GM23338 (cell line): ENCODE data around the gene ASB8.

Experiments used
- CREB1 ChIP-seq: fragments of 250-450 bp; sonication (Bioruptor Pico); IDR thresholded peaks from 2 replicates; pipeline ENCODE4 v1.5.0; 2020; ENCODE audit warnings: low read depth, mild to moderate bottlenecking, moderate library complexity
- EZH2 ChIP-seq: fragments of 200-600 bp; sonication (generic); IDR thresholded peaks from one replicate; pipeline ENCODE4 v1.8.0; 2017; ENCODE audit warnings: antibody characterized with exemption, mild to moderate bottlenecking, low read depth; ENCODE audit not compliant: unreplicated experiment
- EZH2phosphoT487 ChIP-seq: fragments of 200-600 bp; sonication (generic); IDR thresholded peaks from one replicate; pipeline ENCODE4 v1.8.1; 2018; ENCODE audit warnings: antibody characterized with exemption; ENCODE audit not compliant: unreplicated experiment
- JUNB ChIP-seq: IDR thresholded peaks from one replicate; pipeline ENCODE4 v1.6.1; 2016; ENCODE audit warnings: antibody characterized with exemption; ENCODE audit not compliant: unreplicated experiment
- POLR2AphosphoS5 ChIP-seq: IDR thresholded peaks from 2 replicates; pipeline ENCODE4 v1.6.1; 2016; ENCODE audit warnings: antibody characterized with exemption, low read depth
- STAT1 ChIP-seq: IDR thresholded peaks from one replicate; pipeline ENCODE4 v1.6.1; 2016; ENCODE audit warnings: antibody characterized with exemption; ENCODE audit not compliant: unreplicated experiment
- TF ChIP-seq, protein P1 (sequence below), 2 experiments: fragments of 200-600 bp in 1 of 2; sonication (generic) in 1 of 2; conservative IDR thresholded peaks; 2 replicates each; pipeline versions ENCODE4 v1.5.1 to v1.6.1; 2016 to 2017; ENCODE audit warnings: antibody characterized with exemption in 2 of 2, low read depth in 2 of 2, mild to moderate bottlenecking in 2 of 2, moderate library complexity in 1 of 2
- TF ChIP-seq, protein P2 (sequence below): IDR thresholded peaks from one replicate; pipeline ENCODE4 v1.6.1; 2018; ENCODE audit warnings: antibody characterized with exemption; ENCODE audit not compliant: unreplicated experiment
- TF ChIP-seq, protein P3 (sequence below): IDR thresholded peaks from 2 replicates; pipeline ENCODE4 v1.6.1; 2016; ENCODE audit warnings: antibody characterized with exemption

DNA sequence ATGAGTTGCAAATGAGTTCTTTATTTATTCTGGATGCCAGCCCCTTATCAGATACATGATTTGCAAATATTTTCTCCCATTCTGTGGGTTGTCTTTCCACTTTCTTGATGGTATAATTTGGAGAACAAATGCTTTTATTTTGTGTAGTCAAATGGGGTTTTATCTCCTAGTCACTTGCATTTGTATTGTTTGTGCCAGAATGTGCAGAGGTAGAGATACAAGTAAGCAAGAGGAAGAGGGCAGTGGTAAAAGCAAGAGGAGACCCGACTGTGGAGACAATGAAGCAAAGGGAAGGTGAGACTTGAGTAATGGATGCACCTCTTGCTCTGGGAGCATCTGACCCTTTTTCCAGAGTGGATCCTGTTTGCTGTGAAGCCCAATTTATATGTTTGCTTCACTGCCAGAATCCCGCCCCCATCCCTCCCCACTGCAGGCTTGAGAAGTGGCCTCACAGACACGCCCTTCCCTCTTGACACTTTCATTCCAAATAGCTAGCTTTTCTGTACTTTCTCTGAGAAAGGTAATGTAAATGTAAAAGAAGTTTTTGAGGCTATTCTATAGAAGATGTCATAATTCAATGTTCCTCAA lies 38.9 kb downstream of the ASB8 start:
- TF ChIP-seq, protein P1, sequence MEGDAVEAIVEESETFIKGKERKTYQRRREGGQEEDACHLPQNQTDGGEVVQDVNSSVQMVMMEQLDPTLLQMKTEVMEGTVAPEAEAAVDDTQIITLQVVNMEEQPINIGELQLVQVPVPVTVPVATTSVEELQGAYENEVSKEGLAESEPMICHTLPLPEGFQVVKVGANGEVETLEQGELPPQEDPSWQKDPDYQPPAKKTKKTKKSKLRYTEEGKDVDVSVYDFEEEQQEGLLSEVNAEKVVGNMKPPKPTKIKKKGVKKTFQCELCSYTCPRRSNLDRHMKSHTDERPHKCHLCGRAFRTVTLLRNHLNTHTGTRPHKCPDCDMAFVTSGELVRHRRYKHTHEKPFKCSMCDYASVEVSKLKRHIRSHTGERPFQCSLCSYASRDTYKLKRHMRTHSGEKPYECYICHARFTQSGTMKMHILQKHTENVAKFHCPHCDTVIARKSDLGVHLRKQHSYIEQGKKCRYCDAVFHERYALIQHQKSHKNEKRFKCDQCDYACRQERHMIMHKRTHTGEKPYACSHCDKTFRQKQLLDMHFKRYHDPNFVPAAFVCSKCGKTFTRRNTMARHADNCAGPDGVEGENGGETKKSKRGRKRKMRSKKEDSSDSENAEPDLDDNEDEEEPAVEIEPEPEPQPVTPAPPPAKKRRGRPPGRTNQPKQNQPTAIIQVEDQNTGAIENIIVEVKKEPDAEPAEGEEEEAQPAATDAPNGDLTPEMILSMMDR (conservative IDR thresholded peaks at IDR 0.05; ENCODE audit: low read depth in 2 of 2) = no peak
- TF ChIP-seq EZH2phosphoT487 (no peak), POLR2AphosphoS5 (no peak), EZH2 (no peak), STAT1 (no peak), JUNB (no peak), CREB1 (CRISPR knock-in tag) (no peak)
- TF ChIP-seq, protein P2, sequence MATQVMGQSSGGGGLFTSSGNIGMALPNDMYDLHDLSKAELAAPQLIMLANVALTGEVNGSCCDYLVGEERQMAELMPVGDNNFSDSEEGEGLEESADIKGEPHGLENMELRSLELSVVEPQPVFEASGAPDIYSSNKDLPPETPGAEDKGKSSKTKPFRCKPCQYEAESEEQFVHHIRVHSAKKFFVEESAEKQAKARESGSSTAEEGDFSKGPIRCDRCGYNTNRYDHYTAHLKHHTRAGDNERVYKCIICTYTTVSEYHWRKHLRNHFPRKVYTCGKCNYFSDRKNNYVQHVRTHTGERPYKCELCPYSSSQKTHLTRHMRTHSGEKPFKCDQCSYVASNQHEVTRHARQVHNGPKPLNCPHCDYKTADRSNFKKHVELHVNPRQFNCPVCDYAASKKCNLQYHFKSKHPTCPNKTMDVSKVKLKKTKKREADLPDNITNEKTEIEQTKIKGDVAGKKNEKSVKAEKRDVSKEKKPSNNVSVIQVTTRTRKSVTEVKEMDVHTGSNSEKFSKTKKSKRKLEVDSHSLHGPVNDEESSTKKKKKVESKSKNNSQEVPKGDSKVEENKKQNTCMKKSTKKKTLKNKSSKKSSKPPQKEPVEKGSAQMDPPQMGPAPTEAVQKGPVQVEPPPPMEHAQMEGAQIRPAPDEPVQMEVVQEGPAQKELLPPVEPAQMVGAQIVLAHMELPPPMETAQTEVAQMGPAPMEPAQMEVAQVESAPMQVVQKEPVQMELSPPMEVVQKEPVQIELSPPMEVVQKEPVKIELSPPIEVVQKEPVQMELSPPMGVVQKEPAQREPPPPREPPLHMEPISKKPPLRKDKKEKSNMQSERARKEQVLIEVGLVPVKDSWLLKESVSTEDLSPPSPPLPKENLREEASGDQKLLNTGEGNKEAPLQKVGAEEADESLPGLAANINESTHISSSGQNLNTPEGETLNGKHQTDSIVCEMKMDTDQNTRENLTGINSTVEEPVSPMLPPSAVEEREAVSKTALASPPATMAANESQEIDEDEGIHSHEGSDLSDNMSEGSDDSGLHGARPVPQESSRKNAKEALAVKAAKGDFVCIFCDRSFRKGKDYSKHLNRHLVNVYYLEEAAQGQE = no peak
- TF ChIP-seq, protein P3, sequence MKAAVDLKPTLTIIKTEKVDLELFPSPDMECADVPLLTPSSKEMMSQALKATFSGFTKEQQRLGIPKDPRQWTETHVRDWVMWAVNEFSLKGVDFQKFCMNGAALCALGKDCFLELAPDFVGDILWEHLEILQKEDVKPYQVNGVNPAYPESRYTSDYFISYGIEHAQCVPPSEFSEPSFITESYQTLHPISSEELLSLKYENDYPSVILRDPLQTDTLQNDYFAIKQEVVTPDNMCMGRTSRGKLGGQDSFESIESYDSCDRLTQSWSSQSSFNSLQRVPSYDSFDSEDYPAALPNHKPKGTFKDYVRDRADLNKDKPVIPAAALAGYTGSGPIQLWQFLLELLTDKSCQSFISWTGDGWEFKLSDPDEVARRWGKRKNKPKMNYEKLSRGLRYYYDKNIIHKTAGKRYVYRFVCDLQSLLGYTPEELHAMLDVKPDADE = no peak
